NCI-H2227 (cell line): Measurements from ENCODE around the gene SMG1.
"Not testable (repeated sequence)": the region's sequence is repeated elsewhere in the genome, so short reads cannot be mapped to it uniquely, and the experiment has no call there.

Experiments used
- DNase-seq: peaks from one replicate; lab custom pipeline; 2025; ENCODE audit not compliant: unreplicated experiment; lab: John Stamatoyannopoulos, UW

The SMG1 gene

GRCh38 chr16:18925986-18926865, at the start of gene SMG1:
Gene SMG1, minus strand, starts transcription at chr16:18926408. Its CDS starts 367 bp downstream, at chr16:18926041.
- DNase-seq: peak; percentile 99

DNA sequence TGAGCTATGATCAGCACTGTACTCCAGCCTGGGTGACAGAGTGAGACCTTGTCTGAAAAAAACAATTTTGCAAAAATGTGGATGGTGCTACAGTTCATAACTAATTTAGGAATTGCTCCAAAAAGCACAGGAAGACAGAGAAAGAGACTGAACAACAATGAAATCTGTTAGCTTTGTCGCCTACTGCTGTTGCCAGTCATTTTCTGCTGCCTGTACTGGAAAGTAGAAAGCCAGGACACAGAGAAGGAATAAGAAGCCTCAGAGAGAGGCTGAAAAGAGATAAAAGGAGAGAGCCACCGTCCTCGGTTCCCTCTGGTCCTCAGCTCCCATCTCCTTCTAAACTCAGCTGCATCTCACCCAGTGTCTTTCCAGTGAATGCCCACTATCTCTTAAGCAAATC, 48.9 kb upstream of the SMG1 start:
- DNase-seq: no peak

DNA sequence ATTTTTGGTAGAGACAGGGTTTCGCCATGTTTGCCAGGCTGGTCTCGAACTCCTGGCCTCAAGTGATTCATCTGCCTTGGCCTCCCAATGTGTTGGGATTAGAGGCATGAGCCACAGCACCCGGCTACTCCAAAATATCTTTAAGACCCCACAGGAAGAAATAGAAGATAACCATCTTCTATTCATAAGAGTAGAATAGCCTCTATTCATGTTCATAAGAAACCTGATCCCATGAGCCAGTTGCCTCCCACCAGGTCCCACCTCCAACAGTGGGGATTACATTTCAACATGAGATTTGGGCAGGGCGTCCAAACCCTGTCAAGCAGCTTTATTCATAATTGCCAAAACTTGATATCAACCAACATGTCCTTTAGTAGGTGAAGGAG, 43.6 kb upstream of the SMG1 start:
- no peak for DNase-seq

GRCh38 chr16:18969050-18969854, 43.0 kb upstream of the SMG1 start:
- peak; percentile 88 for DNase-seq

DNA sequence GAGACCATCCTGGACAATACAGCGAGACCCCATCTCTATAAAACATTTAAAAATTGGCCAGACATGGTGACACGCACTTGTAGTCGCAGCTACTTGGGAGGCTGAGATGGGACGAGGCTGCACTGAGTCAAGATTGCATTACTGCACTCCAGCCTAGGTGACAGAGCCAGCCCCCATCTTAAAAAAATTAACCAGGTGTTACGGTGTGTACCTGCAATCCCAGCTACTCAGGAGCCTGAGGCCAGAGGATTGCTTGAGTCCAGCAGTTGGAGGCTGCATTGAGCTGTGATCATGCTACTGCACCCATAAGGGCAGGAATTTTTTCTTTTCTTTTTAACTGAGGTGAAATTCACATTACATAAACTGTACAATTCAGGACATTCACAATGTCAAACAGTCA, 40.6 kb upstream of the SMG1 start:
- no peak for DNase-seq

GRCh38 chr16:18965555-18965954, 39.3 kb upstream of the SMG1 start:
- no peak for DNase-seq

DNA sequence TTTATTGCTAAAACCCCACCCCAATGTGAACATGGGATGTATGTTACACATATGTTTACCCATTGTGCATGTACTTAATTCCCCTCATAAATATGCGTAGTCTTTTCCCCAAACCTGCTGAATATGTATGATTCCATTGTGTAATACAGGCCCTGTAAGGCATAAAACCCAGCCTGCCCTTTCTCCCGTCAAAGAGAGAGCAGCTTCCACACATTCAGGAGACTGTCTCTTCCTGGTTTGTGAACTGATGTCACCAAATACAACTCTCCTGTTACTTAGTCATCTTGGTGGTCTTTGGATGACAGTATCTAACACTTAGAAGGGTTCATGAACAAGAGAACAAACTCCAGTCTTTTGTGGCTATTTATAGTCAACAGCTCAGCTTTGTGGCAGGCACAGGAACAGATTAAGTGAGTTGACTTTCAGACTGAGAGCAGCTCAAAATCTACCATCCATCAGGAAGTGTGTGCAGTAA, 32.9 kb upstream of the SMG1 start:
- no peak for DNase-seq

DNA sequence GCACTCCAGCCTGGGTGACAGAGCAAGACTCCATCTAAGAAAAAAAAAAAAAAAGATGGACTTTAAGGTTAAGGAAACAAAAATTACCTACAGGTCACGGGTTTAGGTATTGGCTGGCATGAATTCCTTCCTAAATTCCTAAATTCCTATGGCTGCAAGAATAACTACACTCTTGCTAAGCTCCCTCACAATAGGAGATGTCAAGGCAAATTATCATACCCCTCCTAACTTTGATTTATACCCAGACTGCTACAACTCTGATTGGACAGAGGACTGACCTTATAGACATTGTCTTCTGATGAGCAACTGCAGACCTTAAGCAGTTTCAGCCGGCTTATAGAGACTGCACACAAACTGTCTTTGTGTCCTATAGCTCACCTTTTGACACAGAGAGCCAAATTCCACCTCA, 32.4 kb upstream of the SMG1 start:
- DNase-seq: peak; percentile 65

- not testable (repeated sequence) for DNase-seq
Observed at GRCh38 chr16:18956658-18957241, 30.5 kb upstream of the SMG1 start.

DNA sequence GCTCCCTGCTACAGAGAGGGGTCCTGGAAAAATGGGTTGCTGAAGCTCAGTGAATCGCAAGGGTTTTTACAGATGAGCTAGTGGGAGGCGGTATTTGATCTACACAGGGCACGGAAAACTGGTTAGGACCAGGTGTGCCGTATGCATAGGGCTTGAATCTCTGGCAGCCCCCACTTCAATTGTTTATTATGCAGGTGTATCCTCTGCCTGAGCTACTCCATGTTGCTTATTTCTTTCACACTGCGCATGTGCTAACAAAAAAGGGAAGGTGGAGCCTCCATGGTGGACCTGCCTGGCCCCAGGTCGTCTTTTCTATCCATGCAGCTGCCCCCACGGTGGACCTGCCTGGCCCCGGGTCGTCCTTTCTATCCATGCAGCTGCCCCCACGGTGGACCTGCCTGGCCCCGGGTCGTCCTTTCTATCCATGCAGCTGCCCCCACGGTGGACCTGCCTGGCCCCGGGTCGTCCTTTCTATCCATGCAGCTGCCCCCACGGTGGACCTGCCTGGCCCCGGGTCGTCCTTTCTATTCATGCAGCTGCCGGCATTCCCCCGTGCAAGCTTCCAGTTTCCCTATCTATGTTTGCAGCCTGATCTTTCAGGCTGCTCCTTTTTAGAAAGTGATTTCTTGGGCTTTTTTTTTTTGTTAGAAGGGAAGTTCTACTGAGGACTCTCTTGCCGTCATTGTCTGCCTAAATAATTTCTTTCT, 29.8 kb upstream of the SMG1 start:
- DNase-seq: peak; percentile 44

DNA sequence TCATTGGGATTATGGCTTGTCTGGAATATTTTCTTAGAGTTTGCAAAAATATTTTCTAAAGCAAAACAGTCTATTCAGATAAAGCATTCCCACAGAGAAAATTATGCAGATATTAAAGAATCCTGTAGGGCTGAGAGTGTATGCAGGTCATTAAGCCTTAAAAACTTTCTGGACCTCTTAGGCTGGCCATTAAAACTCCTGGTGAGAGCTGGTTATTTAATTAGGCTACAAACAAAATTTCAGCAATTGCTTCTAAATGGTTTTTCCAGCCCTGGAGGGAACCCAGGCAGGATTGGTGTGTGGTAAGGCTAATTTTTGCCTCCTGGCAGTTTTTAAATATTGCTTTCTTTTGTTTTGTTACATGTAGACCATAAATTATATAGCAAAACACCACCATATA, 27.3 kb upstream of the SMG1 start:
- no peak for DNase-seq

GRCh38 chr16:18950469-18951185, 24.4 kb upstream of the SMG1 start:
- DNase-seq: no peak

DNA sequence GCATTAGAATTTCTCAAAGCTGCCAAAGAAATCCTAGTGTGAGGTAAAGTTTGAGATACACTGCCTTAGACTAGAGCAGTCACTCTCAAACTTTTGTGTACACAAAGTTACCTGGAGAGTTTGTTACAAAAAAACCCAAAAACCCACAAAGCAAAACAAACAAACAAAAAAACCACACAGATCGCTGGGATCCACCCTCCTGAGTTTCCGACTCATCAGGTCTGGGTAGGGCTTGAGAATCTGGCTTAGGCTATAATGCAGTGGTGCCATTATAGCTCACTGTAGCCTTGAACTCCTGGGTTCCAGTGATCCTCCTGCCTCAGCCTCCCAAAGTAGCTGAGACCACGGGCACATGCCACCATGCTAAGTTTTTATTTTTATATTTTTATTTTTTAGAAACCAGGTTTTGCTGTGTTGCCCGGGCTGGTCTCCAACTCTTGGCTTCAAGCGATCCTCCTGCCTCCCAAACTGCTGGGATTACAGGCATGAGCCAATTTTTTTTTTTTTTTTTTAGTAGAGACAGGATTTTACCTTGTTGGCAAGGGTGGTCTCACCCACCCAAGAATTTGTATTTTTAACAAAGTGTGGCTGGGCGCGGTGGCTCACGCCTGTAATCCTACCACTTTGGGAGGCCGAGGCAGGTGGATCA, 22.3 kb upstream of the SMG1 start:
- no peak for DNase-seq

DNA sequence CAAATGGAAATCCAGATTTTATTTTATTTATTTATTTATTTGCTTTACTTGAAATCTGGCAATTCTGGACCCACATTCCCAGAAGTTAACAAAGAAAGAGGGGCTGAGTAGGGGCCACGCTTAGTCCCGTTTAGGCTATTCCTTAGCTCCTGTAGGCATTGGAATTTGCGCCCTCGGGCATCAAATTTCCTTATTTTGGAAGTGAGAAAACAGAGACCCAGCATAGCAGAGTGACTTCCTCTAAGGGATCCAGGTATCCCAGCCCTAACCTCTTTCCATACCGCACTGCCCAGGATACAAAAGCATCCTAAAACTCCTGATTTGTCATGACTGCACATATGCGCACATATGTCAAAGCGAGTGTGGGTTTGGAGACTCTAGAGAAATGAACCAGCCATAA, 19.0 kb upstream of the SMG1 start:
- no peak for DNase-seq

DNA sequence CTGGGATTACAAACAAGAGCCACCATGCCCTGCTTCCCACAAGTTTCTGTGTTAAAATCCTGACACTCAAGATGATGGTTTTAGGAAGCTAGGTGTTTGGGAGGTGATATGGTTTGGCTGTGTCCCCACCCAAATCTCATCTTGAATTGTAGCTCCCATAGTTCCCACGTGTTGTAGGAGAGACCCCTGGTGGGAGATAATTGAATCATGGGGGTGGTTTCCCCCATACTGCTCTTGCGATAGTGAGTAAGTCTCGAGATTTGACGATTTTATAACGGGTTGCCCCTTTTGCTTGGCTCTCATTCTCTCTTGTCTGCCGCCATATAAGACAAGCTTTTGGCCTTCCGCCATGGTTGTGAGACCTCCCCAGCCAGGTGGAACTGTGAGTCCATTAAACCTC, 17.2 kb upstream of the SMG1 start:
- no peak for DNase-seq

DNA sequence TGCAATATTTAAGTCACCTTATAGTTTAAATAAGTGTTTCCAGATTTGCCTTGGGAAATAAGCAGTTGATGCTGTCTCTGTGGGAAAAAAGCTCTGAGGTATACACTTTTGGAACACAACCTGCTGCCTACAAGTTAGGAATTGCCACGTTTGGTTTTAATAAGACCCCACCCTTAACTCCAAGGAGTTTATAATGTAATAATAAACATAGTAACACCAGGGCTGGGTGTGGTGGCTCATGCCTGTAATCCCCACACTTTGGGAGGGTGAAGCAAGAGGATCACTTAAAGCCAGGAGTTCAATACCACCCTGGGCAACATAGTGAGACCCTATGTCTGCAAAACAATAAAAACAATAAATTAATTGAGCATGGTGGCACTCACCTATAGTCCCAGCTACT, 15.9 kb upstream of the SMG1 start:
- no peak for DNase-seq

GRCh38 chr16:18941471-18941870, 15.3 kb upstream of the SMG1 start:
- DNase-seq: no peak

DNA sequence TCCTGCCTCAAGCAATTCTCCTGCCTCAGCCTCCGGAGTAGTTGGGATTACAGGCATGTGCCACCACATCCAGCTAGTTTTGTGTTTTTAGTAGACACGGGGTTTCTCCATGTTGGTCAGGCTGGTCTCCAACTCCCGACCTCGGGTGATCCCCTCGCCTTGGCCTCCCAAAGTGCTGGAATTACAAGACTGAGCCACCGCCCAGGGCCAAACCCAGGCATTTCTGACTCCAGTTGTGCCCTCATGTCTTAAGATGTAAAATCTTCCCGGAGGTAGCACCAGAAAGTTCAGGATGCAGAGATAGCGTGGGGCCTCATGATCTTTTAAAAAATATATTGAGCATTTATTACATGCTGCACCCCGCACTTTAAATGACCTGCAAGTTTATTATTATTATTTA, 12.8 kb upstream of the SMG1 start:
- DNase-seq: no peak

GRCh38 chr16:18937390-18937789, 11.2 kb upstream of the SMG1 start:
- no peak for DNase-seq
